Omental fat pad (tissue), 4 donors: ENCODE data around the gene FXR2. TPM values are rescaled to one million over a fixed set of nuclear protein-coding genes. Genes with fewer than 3 reads are reported as not detected.

Experiments
- ATAC-seq: fragments of 150-250 bp; one replicate; pipeline ENCODE4 v1.9.1; 2016; ENCODE audit warnings: mild to moderate bottlenecking, moderate library complexity; ENCODE audit not compliant: low FRiP score
- DNase-seq: peaks from one replicate; pipeline ENCODE4 v3.0.0-alpha.2; 2019; ENCODE audit warnings: low spot score
- CTCF ChIP-seq, 3 donors: fragments of 450-650 bp; IDR thresholded peaks; one replicate each; pipeline ENCODE4 v1.5.1; 2016 to 2017; ENCODE audit warnings: antibody characterized with exemption in 3 of 3, mild to moderate bottlenecking in 3 of 3, moderate library complexity in 2 of 3
- total RNA-seq, 4 donors: library from RNA; depleted of rRNA; stranded (reverse); fragments of >200 nt; gene quantifications; one replicate each; pipeline ENCODE4 v1.1.0, GENCODE V29; 2016

Gene FXR2
- total RNA-seq, 4 donors from 2014 or later = 17.8 to 30.3 (median 22.7) TPM

GRCh38 chr17:7575959-7576358 is 38.7 kb downstream of the FXR2 start:
- no peak for DNase-seq
- TF ChIP-seq CTCF (IDR thresholded peaks at IDR 0.05) = no peak
- ATAC-seq = no peak

- DNase-seq (no peak), ATAC-seq (no peak)
- no peak for TF ChIP-seq CTCF (IDR thresholded peaks at IDR 0.05)
Measured at GRCh38 chr17:7575481-7575883, 39.2 kb downstream of the FXR2 start.

GRCh38 chr17:7574176-7574953 is 40.3 kb downstream of the FXR2 start:
- no peak for TF ChIP-seq CTCF (IDR thresholded peaks at IDR 0.05)
- no peak for DNase-seq
- no peak for ATAC-seq

- no peak for TF ChIP-seq CTCF (IDR thresholded peaks at IDR 0.05)
- peak; percentile 15 for ATAC-seq
Measured at GRCh38 chr17:7573324-7574080, 41.2 kb downstream of the FXR2 start.

GRCh38 chr17:7572588-7573323 is 41.9 kb downstream of the FXR2 start:
- DNase-seq = peak; percentile 98
- ATAC-seq = peak; percentile 93
- no peak for TF ChIP-seq CTCF (IDR thresholded peaks at IDR 0.05)

More at GRCh38 chr17:7573324-7574080, 41.2 kb downstream of the FXR2 start:
- DNase-seq = no peak

GRCh38 chr17:7572338-7572587 is 42.4 kb downstream of the FXR2 start:
- no peak for ATAC-seq
- no peak for DNase-seq
- TF ChIP-seq CTCF (IDR thresholded peaks at IDR 0.05) = no peak
